Measurements from ENCODE around the gene TMEM178A.
"Not testable (repeated sequence)": the region's sequence is repeated elsewhere in the genome, so short reads cannot be mapped to it uniquely, and the experiment has no call there.

Gene TMEM178A

DNA sequence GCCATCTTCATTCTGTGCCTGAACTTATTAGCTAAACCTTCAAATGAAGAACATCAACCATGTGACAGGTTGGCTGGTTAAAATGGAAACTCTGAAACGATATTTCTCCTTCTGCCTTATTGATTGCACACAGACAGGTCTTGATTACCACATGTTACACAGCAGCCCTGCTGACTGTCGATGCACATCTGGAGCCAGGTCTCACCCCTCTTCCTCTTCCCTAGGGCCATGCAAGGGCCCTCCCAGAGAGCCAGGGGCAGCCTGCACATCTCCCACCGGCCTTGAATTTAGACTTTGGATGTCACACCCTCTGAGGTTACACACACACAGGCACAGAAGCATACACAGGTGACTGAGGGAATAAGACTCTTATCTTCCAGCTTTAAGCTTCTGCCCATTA, 45.1 kb downstream of the TMEM178A start:
- DNase-seq (ENCODE audit: low read depth in 1 of 2, low spot score in 1 of 2) = no peak

DNA sequence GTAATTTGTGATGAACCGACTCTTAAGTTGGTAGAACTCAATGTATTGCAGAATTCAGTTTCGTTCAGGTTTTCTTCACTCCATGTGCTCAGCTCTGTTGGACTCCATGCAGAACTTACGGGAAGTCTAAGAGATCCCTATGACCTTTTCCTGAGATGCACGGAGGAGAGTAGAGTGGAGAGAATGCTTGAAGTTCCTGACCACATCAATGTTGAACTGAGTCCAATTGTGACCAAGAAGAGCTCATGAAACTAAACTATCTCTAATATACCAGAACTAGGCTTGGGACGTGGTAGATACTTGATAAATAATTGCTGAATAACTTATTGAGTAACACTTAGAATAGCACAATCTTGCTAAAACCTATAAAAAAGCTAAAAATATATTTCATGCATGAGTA, 47.2 kb downstream of the TMEM178A start:
- DNase-seq (ENCODE audit: low read depth in 1 of 2, low spot score in 1 of 2) = no peak

DNA sequence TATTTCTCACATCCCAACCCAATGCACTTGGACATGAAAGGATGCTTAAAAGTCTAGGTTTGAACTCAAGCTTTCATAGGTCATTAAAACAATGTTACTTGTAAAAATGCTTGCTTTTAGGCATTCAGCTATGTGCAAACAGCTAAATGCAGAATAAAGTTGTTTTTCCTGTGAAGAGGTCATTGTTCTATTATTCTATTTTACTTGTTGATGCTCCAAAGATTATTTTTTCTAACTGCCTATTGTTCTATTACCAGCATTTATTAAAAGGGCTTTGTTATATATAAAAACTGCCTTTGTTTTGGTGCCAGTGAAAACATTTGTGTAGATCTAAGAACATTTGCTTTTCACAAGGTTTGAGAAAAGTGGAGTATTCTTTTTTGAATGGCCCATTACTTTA, 49.4 kb downstream of the TMEM178A start:
- DNase-seq (ENCODE audit: low read depth in 1 of 2, low spot score in 1 of 2) = no peak

DNA sequence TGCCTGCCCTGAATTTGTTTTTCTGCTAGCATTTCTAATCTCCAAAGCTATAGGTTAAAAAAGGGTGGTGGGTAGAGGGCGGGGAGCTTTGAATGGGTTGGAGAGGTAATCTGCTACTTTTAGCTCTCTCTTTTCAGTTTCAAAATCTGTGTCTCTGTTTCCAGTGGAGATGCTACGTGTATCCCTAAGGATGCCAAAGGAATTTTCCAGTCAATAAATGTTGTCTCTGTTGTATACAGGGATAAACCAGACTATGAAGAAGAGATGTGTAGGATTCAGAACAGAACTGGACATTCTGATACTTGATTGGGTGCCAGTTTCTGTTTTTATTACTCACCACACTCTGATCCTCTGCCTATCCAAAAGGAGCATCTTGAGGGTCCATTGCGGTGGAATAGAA, 50.1 kb downstream of the TMEM178A start:
- no peak for DNase-seq (ENCODE audit: low read depth in 1 of 2, low spot score in 1 of 2)

DNA sequence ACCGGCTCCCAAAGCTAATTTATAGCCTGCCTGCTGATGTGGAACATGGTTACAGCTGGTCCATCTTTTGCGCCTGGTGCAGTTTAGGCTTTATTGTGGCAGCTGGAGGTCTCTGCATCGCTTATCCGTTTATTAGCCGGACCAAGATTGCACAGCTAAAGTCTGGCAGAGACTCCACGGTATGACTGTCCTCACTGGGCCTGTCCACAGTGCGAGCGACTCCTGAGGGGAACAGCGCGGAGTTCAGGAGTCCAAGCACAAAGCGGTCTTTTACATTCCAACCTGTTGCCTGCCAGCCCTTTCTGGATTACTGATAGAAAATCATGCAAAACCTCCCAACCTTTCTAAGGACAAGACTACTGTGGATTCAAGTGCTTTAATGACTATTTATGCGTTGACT, 51.4 kb downstream of the TMEM178A start:
- DNase-seq (ENCODE audit: low read depth in 1 of 2, low spot score in 1 of 2) = no peak

DNA sequence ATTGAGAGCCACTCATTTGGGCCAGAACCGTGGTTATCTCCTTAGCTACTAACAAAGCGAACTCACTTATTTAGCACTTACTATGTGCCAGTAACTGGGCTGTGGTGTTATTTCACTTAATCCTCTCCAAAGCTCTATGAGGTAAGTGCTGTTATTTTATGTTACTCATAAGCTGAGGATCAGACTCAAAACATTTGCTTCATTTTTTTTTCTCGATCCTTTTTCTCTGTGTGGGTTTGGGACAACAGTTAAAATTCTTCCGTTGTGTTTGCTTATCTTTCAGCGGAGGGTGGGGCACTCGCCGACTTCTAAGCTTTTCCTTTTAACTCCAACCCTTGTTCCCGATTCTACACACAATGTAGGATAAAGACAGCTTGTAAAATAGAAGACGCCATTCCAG, 52.8 kb downstream of the TMEM178A start:
- DNase-seq (ENCODE audit: low read depth in 1 of 2, low spot score in 1 of 2) = no peak

DNA sequence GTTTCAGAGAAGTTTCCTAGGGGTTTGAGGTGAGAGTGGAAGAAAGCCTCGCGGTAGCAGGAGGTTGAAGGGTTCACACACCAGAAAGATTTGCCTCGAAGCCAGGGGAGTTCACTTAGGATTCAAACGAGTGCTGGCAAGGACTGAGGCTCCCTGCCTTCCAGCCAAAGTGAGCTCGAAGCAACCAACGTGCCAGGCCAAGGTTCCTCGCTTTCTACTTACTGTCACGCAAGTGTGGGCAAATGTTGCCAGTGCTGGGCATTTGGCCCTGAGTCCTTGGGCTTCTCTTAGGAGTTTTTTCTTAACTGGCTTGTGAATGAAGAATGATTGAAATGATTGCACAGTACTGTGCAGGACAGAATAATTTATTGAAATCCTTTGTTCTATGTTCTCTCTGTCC, 53.6 kb downstream of the TMEM178A start:
- no peak for DNase-seq (ENCODE audit: low read depth in 1 of 2, low spot score in 1 of 2)

DNA sequence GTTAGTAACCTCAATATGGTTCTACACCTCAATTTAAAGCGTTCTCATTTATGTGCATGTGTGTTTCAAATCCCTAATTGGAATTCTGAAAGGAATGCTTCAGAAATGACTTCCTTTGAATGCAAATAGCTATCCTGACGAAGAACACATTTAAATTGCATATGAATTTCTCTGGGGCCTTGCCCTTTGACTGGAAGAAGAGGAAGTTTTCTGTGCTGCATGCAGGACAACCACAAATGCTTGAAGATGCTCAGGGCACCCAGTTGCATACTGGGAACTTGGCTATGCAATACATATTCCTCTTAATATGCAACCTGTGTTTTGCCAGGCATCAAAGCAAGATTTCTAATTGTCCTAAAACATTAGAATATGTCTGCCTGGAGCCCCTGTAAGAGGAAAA, 55.3 kb downstream of the TMEM178A start:
- no peak for DNase-seq (ENCODE audit: low read depth in 1 of 2, low spot score in 1 of 2)

DNA sequence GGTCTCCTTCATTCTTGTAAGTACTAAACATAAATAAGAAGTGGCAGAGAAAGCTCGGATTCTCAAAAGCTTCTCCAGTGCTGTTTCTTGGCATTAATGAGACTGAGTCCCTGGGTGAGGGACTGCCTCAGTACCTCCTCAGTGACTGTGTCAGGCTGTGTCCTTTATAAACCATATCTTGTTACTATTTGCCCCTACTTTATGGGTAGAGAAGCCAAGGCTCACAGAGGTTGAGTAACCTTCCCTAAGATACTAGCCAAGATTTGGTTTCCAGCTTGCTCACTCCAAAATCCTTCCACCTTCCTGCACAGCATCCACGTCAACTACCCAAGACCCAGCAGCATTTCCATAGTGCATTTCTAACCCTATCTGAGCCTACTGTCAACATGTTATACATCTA, 57.8 kb downstream of the TMEM178A start:
- no peak for DNase-seq (ENCODE audit: low read depth in 1 of 2, low spot score in 1 of 2)

DNA sequence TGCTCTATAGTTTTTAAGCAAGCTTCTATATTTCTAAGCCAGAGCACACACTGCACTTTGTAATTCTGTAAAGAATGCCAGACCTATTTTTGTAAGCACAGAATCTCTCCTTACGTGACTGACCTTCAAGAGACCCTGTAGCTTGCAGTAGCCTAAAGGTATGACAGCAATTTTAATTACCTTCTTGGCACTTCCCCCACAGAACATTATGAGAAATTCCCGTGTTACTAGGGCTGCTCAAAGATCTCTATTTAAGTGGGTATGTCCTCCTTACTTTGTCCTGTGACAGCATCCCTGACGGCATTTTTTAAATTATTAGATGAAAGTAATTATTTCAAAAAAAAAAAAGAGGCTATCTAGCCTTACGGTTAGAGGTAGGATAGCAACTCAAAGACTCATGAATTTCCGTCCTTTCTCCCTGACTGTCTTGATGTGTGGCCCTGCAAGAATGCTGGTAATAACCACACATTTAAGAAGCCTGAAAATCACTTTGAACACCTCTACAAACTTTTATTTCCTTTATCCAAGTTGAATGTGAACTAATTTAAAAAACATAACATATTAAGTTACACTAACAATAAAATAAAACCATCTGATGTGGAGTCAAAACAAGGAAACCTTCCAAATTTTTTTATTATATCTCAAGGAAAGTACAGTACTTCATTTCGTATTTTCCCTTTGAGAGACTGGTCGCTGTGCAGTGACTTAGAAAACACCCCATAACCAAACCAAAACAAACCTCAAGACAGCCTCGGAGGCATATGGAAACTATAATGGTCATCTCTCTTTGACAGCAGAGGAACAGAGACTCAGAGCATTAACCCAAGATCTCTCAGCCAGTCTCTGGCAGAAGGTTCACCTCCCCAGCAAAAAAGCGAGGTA, 58.5 kb downstream of the TMEM178A start:
- DNase-seq (ENCODE audit: low read depth in 1 of 2, low spot score in 1 of 2) = no peak

DNA sequence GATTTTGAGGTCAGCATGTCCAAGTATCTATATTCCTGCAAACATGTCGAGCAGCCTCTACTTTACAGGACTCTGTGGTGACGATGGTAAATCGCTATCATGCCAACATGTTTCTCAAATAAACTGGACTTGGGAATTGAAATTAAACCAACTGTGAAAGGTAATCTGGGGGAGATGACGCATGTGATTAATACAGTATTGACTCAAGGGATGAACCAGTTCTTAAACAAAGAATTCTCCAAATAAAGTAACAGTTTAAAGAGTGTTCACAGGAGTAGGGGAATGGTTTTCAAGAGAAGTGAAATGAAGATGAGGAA, 59.1 kb downstream of the TMEM178A start:
- no peak for DNase-seq (ENCODE audit: low read depth in 1 of 2, low spot score in 1 of 2)

DNA sequence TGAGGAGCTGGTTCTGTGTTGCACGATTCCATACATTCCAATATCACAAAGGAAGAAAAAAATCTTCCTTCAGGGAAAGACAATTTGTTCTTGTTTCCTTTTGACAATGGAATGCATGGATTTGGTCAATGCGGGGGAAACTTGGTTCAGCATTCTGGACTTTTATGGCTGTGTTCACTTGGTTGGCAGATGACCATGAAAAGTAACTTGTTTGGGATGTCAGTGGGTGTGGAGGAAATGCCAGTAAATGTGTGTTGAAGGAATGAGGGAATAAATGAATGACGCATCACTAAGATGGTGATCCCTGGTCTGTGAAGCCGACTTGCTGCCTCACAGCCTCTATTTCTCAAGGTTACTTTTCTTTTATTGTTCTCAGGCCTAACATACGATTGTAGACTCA, 59.7 kb downstream of the TMEM178A start:
- DNase-seq (ENCODE audit: low read depth in 1 of 2, low spot score in 1 of 2) = no peak

DNA sequence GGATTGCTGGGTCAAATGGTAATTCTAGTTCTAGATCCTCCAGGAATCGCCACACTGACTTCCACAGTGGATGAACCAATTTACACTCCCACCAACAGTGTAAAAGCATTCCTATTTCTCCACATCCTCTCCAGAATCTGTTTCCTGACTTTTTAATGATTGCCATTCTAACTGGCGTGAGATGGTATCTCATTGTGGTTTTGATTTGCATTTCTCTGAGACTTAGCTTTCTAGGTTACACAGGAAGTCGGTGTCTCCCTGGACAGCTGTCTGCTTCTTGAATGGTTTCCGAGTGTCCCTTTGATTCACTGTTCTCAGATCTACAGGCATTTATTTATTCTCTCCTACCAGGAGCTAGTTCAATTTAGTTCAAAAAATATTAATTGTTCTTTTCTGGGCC, 62.4 kb downstream of the TMEM178A start:
- DNase-seq (ENCODE audit: low read depth in 1 of 2, low spot score in 1 of 2) = not testable (repeated sequence)

DNA sequence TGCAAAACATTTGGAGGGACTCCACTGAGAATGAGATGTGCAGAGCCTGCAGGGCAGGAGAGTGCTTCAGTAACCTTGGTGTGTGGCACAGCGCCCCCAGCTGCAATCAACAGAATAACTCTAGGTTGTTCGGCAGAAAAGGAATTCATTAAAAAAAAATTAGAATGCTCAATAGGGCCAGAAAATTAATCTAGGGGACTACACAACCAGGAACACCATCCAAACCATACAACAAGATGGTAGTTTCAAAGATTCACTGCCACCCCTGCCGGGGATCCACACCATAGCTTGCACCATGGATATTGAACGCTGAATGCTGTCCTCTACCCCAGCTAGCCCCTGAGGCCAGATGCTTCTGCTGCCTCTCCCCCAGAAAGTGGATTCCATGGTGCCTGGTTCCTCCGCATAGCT, 63.2 kb downstream of the TMEM178A start:
- peak in 1 of 2 donors; percentile 10 for DNase-seq (ENCODE audit: low read depth in 1 of 2, low spot score in 1 of 2)

DNA sequence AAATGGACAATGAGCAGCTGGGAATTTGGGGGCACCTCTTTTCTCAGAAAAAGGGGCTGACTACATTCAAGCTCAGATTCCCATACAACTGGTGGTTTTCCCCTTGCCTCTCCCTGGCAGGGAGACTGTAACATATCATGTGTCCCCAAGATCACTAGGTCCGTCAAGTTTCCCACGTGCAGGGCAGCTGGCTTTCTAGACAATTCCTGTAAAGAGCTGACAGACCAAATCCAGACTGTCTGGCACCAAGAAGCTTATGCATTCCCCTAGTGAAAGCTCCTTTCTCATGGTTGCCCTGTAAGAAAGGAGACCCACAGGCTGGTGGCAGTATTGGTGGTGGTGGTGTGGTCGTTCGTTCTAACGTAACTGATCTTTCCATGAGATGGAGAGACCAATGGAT, 64.6 kb downstream of the TMEM178A start:
- no peak for DNase-seq (ENCODE audit: low read depth in 1 of 2, low spot score in 1 of 2)

DNA sequence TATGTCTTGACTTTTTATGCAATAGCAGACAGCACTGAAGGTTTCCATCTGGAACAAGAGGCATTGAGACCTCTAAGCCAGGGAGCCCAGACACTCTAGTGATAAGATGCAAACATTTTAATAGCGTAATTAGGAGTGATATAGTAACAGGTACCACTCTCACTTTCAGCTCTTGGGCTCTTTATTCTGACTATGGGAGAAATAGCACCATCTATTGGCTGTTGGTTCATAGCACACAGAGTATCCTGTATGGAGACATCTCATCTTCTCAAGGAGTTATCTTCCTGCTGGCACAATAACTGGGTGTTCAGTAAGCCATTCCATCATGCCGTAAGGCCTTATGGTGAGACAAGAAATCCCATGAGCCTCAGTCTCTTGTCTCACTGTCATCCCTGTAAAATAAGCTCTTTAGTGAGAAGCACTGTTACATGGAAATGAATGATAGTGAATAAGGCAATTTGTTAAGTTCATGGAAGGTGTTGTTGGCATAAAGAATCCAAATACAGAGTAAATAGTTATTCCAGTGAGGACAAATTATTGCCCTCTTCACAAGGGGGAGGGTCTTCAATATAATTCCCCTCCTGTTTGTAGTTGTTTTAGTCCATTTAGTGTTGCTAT, 65.1 kb downstream of the TMEM178A start:
- DNase-seq (ENCODE audit: low read depth in 1 of 2, low spot score in 1 of 2) = no peak

DNA sequence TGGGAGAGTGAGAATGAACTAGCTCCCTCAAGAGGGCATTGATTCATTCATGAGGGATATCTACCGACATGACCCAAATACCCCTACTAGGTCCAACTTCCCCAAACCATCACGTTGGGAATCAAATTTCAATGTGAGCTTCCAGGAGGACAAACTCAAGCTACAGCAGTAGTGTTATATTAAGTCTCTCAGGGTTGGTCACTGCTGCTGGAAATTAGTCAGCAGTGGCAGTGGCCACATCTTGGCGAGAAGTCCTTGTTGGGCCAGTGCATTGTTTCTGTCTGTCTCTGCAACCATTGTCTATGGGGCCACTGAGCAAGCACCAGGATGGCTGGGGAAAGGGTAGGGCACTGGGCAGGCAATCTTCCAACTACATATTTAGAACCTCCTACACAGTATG, 65.8 kb downstream of the TMEM178A start:
- no peak for DNase-seq (ENCODE audit: low read depth in 1 of 2, low spot score in 1 of 2)

DNA sequence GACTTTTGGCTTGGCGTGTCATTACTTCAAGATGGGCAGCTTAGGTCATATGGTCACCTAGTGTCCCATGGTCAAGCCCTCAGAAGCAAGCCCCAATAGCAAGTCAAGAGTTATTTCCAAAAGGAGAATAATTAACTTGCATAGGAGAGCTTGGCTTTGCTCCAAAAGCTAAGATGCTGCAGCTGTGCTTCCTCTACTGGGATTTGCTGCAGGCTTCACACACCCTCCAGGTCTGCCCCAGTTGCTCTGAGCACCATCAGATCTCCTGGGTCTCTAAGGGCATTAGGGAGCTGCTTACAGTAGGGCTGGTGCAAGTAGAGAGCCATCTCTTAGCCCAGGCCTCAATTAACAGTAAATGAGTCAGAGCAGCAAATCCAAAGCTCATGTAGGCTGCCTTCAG, 66.8 kb downstream of the TMEM178A start:
- DNase-seq (ENCODE audit: low read depth in 1 of 2, low spot score in 1 of 2) = no peak

DNA sequence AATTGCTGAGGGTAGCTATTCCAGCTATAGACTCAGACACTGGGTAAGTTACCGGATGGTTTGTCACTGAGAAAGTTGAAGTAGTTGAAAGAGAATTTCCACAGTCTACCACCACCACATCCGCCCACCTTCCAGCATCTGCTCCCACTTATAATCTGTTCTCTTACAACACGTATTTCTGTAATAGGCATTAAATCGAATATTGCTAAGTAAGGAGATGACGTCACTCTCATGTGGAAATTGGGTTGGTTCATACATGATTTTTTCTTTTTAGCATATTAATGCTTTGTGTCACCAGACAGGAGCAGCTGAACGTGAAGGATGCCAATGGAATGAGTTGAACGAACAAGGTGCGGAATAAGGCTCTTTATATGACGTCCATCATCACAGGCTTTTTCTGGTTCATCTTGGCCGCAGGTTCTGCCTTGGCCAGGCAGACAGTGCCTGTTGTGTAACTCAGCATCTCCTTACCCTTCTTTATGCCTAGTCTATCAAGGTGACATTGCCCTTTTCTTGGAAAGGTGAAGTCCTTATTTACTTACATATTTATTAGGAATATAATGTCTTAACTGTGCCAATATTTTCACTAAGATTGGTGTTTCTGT, 67.5 kb downstream of the TMEM178A start:
- no peak for DNase-seq (ENCODE audit: low read depth in 1 of 2, low spot score in 1 of 2)

DNA sequence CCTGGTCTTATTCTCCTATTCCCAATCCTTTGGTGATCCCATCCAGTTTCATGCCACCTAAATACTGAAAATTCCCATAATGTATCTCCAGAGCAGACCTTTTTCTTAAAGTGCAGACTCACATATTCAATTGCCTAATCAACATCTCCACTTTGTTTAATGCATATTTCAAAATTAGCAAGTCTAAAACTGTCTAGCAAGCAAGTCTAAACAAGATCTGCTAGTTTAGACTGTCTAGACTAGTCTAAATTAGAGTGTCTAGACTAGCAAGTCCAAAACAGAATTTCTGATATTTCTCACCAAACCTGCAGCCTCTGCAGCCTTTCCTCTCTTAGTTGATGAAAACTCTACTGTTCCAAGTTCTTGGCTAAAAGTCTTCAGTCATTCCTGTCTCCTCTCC, 68.7 kb downstream of the TMEM178A start:
- no peak for DNase-seq (ENCODE audit: low read depth in 1 of 2, low spot score in 1 of 2)

DNA sequence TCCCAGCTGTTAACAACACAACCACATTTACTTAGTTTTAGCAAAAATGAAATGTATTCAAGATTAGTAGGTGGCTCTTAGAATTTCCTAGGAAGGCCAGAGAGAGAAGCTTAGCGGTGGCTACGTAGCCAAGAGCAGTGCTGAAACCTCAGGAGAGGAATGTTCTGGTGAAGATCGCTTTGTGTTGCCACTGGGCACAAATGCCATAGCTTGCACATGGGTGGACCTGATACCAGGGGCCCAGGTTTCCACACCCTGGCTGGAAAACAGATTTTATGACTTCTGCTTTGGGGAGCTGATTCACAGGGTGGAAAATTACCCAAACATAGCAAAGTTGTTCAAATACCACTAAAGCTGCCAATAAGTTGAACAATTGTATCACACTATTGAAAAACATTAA, 69.9 kb downstream of the TMEM178A start:
- DNase-seq (ENCODE audit: low read depth in 1 of 2, low spot score in 1 of 2) = no peak

DNA sequence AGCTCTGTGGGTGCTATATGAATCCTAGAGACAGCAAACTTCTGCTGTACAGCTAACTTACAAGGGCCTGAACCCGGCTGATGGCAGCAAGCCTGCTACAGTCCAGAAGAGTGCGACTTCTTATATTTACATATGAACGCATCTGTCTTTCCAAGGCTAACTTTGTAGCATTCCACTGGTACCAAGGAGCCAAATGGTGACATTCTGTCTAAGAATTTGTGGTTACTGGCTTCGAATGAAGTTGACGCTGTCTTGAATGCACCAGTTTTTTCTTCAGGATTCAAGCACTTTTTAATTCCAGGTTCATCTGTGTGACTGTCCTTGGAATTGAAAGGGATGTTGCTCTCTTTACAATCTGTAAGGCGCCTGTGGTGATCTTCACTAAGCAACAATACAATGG, 70.9 kb downstream of the TMEM178A start:
- no peak for DNase-seq (ENCODE audit: low read depth in 1 of 2, low spot score in 1 of 2)

DNA sequence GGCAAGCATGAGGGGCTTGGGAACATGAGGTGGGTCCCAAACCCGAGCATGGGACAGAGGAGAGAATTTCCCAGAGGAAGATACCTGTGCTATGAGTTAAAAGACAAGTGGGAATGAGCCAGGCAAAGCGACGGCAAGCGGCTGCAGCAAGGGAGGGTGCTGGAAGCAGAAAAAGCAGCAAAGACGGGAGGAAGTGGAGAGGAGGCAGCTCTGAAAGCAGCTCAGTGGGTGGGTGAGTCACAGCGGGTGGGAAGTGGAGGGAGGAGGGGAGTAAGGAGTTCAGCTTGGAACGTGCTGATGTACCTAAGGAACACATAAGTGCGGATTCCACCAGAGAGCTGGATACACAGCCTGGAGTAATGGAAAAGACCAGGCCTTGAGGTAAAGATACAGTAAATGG, 71.9 kb downstream of the TMEM178A start:
- DNase-seq (ENCODE audit: low read depth in 1 of 2, low spot score in 1 of 2) = no peak
